ENCODE measurements around the gene SYNE1. TPM values are rescaled to one million over a fixed set of nuclear protein-coding genes. Genes with fewer than 3 reads are reported as not detected.
"Not testable (repeated sequence)": the region's sequence is repeated elsewhere in the genome, so short reads cannot be mapped to it uniquely, and the experiment has no call there.

The SYNE1 gene
- total RNA-seq, 2 donors from 2014 or later: 135 to 184 TPM

DNA sequence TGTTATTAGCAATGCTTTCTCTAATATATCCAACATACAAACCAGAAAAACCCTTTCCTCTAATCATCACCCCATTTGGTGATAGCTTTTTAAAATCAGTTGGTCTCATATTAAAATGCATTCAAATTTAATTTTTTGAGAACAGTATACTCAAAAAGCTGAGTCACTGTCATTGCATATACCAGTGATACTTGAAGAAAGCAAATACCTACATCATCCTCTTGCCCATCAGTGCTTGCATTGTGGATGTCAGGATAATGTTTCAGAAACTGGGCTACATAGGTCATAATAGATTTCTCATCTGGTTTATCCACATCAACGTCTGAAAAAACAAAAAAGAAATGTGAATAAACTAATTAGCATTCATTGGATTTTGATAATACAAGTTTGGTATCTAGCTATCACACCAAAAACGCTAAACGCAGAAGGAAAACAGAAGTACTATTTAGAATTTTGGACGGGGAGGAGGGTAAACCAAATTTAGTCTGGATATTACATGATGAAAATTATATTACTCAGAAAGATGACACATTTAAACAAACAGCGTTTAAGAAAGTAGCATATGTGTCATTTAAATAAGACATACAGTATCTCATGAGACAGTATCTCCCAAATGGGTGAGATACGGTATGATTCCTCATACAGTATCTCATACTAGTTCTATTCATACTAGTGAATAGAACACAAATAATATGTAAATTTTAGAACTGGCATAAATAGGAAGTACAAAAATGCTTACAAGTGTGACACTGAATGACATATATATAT, 134.6 kb downstream of the SYNE1 start:
- intact Hi-C loops (cut with DNase I): no loop called here

DNA sequence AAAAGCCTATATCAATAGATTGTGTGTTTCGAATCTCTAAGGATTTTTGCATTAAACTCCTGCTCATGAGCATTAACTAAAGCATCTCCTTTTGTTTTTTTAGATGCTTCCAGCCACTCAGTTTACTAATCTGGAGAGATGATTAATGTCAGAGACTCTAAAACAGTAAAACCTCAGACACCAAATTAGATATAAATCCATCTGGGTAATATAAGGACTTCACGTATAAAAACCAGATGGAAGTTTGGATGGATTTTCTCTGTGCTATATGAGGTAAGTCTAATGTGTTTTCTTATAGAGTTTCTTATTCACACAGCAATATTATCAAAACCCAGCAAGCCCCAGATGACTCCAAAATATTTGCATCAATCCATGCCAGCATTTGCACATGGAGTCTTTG, 137.2 kb downstream of the SYNE1 start:
- intact Hi-C loops (cut with DNase I): no loop called here
- no peak for DNase-seq (ENCODE audit: low spot score)

More for the DNA sequence above, 134.6 kb downstream of the SYNE1 start:
- no peak for DNase-seq (ENCODE audit: low spot score)

DNA sequence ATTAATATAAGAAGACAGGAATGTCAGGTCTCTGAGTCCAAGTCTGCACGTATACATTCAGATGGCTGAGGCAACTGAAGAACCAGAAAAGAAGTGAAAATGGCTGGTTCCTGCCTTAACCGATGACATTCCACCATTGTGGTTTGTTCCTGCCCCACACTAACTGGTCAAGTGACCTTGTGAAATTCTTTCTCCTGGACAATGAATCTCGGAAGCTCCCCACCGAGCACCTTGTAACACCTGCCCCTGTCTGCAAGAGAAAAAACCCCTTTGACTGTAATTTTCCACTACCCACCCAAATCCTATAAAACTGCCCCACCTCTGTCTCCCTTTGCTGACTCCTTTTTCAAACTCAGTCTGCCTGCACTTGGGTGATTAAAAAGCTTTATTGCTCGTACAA, 140.4 kb downstream of the SYNE1 start:
- intact Hi-C loops (cut with DNase I): no loop called here

DNA sequence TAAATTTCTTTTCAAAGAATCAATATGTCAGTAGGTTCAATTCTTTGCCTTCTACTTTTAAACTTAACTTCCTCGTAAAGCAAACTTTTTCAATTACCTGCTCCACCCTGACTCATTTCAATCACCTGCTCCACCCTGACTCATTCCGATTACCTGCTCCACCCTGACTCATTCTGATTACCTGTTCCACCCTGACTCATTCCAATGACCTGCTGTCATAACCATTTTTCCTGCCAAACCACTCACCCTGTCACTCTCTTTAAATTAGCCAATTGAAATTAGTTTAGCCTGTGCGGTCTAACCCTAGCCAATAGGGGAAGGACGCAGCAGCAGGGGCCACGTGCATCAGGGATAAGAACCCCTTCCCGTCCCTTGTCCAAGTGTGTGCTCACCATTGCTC, 141.7 kb downstream of the SYNE1 start:
- intact Hi-C loops (cut with DNase I); DNase-seq (ENCODE audit: low spot score): not testable (repeated sequence)

More for the DNA sequence above, 140.4 kb downstream of the SYNE1 start:
- no peak for DNase-seq (ENCODE audit: low spot score)

DNA sequence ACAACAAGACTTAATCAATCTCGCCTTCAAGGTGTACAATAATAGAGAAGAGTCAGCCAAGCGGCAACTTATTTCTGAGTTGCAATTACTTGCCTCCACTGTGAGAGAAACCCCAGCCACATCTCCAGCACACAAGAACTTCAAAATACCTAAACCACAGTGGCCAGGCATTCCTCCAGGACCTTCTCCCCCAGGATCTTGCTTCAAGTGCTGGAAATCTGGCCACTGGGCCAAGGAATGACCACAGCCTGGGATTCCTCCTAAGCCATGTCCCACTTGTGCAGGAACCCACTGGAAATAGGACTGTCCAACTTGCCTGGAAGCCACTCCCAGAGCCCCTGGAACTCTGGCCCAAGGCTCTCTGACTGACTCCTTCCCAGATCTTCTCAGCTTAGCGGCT, 144.9 kb downstream of the SYNE1 start:
- DNase-seq (ENCODE audit: low spot score); intact Hi-C loops (cut with DNase I): not testable (repeated sequence)

DNA sequence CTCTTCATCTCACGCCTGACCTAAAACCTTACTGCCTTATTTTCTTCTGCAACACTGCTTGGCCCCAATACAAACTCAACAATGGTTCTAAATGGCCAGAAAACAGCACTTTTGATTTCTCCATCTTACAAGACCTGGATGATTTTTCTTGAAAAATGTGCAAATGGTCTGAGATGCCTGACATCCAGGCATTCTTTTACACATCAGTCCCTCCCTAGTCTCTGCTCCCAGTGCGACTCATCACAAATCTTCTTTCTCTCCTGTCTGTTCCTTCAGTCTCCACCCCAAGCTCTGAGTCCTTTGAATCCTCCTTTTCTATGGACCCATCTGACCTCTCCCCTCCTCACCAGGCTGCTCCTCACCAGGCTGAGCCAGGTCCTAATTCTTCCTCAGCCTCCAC, 145.7 kb downstream of the SYNE1 start:
- DNase-seq (ENCODE audit: low spot score); intact Hi-C loops (cut with DNase I): not testable (repeated sequence)

DNA sequence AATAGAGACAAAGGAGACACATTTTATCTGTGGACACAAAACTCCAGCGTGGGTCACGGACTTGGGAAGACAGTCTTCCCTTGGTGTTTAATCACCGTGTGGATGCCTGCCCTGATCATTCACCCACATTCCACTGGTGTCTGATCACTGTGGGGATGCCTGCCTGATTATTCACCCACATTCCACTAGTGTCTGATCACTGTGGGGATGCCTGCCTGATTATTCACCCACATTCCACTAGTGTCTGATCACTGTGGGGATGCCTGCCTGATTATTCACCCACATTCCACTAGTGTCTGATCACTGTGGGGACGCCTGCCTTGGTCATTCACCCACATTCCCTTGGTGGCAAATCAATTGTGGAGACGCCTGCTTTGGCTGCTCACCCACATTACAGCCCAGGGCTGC, 146.2 kb downstream of the SYNE1 start:
- intact Hi-C loops (cut with DNase I); DNase-seq (ENCODE audit: low spot score): not testable (repeated sequence)

DNA sequence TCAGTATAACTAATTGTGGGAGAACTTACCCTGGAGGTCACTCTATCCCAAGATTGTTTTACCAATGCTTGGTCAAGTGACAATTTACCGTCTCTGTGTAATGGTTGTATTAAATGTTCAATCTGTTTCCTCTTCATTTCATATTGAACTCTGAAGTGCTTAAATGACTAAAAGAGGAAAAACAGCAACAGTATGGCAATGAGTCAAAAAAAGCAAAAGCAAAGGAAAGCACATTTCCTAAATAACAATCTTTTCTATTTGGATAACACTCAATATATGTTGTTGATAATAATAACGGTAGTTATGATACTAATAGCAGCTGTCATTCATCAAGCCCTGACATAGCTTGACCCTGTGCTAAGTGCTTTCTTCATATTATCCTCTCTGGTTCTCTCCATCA, 152.4 kb downstream of the SYNE1 start:
- intact Hi-C loops (cut with DNase I): no loop called here
- DNase-seq (ENCODE audit: low spot score): no peak

DNA sequence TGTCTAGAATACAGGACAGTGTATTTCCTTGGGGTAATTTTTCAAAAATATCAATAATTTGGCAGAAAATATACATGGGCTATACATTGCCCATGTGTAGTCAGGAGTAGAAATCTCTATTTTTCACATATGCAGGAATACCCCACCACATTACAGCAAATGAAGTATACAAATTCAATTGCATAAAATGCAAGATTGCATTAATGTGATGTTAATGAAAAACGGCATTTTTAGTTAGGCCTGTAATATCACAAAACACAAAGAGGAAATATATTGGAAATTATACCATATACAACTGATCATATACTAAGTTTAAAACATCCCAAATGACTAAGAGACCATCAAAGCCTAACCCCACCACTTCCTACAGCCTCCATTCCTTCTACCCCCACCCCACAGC, 154.9 kb downstream of the SYNE1 start:
- intact Hi-C loops (cut with DNase I): no loop called here
- DNase-seq (ENCODE audit: low spot score): no peak

DNA sequence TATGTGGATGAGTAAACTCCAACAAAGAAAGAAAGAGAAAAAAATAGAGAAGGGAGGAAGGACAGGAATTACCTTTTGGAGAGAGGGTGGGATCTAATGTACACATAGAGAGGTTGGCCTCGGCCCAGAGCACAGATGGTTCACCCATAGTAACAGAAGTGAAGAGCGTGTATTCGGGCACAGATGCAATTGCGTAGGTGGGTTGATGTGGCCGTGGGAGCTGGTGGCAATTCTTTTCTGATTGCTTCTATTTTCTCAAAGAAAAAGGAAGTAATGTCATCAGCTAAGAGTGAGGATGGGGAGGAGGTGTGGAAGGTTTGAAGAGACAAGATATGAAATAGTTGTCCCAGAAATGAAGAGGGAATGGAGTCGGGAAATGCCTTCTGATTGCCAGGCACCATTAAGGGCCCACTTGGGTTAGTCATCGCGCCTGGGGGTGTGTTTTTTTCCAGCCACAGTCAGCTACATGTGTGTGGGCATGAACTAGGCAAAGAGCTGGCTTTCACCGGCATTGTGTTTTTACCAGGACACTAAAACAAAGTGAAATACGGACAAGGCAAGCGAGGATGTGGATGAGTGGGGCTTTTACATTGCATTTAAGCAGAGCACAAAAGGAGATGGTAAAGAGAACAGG, 158.7 kb downstream of the SYNE1 start:
- no peak for DNase-seq (ENCODE audit: low spot score)
- intact Hi-C loops (cut with DNase I): no loop called here

DNA sequence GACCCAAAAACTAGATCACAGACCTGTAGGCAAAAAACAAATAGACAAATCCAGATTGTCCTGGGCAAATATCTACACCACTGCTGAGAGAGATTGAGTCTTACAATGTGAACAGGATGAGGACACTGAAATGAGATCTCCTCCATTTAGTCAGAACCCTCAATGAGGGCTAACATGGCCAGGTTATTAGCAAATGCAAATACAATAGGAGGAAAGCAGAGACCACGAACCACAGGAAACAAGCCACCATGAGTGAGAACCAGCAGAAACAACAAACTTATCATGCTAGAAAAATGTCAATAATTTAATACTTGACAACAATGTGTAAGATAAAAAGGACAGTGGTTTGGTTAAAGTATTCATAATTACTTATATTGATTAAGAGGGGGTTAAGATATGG, 162.8 kb downstream of the SYNE1 start:
- intact Hi-C loops (cut with DNase I): no loop called here
- no peak for DNase-seq (ENCODE audit: low spot score)

DNA sequence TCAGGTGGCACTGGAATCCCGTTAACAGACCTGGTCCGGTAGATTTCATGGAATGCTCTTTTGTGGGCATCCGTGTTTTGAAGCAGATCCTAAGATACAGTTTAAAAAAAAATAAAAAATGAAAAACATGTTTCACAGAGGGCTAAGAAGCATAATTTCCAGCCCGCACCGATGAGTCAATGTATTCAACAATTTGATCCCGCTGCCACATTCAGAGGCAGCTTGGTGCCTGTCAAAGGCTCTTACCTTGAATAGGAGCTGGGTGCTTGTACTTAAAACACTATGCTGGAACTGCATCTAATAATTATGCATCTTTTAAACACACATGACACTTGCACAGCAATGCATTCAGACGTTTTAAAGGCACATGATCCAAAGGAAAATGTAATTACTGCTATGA, 164.8 kb downstream of the SYNE1 start:
- no peak for DNase-seq (ENCODE audit: low spot score)
- intact Hi-C loops (cut with DNase I): no loop called here

DNA sequence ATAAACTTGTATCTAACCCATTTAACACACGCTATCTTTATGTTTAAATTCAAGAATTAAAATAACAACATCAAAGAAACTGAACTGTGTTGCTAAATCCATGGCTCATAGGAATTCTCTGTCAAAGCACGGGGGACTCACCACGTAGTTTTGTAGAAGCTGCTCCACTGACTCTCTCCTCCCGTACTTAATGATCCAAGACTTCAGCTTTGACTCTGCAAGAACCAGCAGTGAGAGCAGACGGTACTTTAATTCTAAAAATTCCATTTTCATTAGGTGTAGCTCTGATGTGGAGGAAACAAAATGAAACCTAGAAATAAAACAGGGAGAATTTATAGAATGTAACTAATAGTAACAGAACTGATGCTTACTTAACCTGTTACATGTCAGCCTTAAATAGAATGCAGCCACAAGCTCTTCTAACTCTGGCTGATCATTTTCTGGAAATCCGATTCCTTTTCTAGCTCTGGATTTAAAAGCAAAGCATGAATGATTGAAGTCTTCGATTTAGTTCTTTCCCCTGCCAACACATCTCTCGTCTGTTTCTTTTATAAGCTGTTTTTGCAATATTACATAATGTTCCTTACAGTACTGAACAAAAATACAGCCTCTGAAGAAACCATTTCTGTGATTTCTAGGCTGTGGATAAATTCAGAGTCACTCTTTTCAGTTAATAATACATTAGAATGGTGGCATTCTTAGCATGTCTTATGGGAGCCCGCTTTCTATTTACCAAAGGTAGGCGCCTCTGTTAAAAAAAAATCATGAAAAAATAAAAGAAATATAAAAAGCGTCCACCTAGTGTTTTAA, 165.5 kb downstream of the SYNE1 start:
- no peak for DNase-seq (ENCODE audit: low spot score)
- intact Hi-C loops (cut with DNase I): no loop called here

DNA sequence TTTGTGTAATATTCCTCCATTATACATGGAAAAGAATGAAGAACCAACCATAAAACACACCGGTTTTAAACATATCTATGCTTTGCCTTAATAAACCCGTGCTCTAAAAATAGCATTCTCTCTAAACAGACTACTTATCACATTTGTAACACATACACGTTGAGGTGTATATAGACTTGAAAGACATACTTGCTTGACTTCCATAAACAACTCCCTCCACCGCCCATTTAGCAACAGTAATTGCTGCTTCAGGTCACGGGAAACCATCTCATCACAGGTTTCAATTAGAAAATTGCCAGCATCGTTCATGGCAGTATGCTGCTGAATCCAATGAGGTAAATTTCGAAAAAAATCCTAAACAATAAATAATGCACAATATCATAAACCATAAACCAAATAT, 174.0 kb downstream of the SYNE1 start:
- intact Hi-C loops (cut with DNase I): no loop called here
- no peak for DNase-seq (ENCODE audit: low spot score)

DNA sequence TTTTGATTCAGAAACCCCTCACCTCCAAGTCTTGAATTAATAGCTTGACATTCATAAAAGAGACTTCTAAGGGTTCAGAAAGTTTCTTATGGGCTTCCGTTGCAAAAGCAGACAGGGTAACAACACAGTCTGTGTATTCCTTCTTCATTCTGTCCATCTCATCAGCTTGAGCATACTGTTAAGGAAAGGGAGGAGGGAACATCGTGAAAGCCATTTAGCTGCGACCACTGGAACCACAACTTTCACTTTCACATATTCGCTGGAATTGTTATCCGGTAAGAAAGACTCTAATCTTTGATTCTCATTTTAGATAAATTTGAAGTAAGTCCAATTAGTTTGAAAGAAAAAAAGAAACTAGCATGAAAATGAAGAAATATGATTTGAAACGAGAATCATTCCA, 174.4 kb downstream of the SYNE1 start:
- intact Hi-C loops (cut with DNase I): no loop called here
- DNase-seq (ENCODE audit: low spot score): no peak

DNA sequence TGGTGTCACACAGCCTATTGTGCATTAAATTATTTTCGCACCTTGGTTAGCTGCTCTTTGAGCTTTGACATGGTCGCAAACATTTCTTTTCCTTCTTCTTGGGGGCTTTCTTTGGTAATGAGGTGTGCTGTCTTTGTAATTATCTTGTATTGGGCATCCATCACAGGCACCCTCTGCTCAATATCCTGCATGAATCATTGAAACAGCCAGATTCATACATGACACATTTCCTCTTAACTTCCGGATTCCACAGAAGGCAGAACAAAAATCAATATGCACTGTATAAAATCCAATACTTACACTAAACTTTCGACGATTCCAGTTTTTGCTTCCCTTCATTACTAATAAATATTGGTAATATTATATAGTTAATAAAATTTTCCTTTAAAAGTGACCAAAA, 175.6 kb downstream of the SYNE1 start:
- DNase-seq (ENCODE audit: low spot score): no peak
- intact Hi-C loops (cut with DNase I): no loop called here

DNA sequence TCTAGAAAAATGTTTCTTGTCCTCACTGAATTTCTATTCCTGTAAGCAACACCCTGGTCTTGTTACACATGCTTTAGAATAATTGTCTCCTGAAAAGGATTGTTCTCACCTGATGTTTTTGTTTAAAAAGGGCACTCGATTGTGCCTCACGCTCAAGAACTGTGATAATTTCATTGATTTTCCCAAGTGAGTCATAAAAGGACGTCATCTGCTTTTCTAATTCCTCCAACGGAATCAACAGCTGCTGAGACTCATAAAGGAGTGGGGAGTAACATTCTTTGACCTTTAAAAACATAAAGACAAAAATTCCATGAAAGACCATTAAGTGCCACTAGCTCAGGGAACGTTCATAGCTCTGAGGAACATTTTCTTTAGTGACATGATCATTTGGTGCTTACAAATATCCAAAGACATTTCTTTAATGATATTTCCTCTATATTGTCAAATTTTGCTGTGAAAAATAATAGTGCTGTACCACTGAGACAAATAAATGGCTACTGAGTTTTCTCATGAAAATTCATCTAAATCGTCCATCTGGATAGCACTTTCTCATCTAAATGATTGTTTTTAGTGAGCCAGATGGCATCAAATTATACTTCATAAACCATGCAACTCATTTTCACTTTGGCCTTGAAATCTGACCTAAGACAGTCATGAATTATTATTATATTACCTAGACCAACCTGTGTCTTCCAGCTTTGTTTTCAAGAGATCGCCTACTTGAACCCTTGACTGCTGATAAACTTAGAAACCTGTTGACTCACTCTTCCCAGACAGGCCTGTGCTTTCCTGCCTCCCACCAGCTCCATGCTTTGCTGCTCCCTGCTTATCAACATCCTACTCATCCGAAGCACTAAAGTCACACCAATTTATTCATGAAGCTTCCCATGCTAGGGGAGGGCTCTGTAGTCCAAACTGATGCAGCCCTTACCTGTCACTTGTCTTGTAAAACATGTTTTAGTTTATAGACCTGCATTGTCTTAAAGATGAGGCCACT, 178.2 kb downstream of the SYNE1 start:
- DNase-seq (ENCODE audit: low spot score): no peak
- intact Hi-C loops (cut with DNase I): no loop called here

DNA sequence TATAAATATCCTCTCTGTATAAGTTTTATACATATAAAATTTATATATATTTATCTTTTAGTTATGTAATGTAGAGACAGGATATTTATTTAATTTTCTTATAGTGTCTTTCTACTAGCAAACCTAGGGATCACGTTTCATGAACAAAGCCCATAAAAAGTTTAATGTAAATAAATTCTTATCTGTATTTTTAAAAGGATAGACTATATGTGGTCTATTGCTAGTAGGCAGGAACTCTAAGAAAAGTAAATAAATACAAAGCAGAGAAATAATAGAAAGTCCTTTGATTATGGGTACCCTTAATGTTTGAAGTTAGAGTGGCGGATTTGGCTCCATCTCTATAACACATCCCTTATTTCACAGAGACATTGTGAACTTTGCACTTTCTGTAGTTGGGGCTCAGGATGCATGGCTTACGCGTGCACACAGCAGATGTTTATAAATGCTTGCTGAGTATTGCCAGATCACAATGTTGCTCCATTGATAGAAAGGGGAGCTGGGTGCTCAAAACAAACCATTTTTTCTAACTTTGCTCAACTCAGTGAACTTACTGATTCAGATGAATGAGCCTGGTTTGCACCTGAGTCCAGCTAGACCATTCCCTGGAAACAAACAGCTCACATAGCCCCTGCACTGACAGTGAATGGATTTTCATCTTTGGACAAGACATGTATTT, 179.1 kb downstream of the SYNE1 start:
- intact Hi-C loops (cut with DNase I): no loop called here
- no peak for DNase-seq (ENCODE audit: low spot score)

DNA sequence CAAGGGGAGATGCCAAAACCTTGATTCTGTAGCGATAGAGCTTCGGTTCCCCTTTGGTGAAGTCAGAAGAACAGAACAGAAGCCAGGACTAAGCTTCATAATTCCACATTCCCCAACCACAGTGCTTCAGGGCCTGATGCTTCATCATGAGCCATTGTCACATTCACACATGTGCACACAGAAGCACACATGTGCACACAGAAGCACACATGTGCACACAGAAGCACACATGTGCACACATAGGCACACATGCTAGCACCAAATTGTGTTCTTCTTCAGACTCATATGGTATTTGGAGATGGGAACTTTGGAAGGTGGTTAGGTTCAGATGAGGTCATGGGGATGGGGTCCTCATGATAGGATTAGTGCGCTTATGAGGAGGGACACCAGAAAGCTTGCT, 183.2 kb downstream of the SYNE1 start:
- no peak for DNase-seq (ENCODE audit: low spot score)
- intact Hi-C loops (cut with DNase I): no loop called here

Measured in posterior vena cava (tissue), 2 donors.